A673 (cell line): ENCODE measurements around the gene FAH.

Source experiments
- EZH2 ChIP-seq: fragments of 200-600 bp; sonication (generic); IDR thresholded peaks from 2 replicates; pipeline ENCODE4 v1.6.1; 2017; ENCODE audit warnings: borderline replicate concordance, low read depth, mild to moderate bottlenecking, mixed read lengths, antibody characterized with exemption, low read length; ENCODE audit not compliant: poor library complexity, severe bottlenecking
- TF ChIP-seq, protein P1 (sequence below): fragments of 300-800, 200-600 bp; sonication (generic); conservative IDR thresholded peaks from 2 replicates; pipeline ENCODE4 v1.5.1; 2017; ENCODE audit warnings: low read depth, mild to moderate bottlenecking, antibody characterized with exemption, low read length, moderate library complexity, mixed read lengths

DNA sequence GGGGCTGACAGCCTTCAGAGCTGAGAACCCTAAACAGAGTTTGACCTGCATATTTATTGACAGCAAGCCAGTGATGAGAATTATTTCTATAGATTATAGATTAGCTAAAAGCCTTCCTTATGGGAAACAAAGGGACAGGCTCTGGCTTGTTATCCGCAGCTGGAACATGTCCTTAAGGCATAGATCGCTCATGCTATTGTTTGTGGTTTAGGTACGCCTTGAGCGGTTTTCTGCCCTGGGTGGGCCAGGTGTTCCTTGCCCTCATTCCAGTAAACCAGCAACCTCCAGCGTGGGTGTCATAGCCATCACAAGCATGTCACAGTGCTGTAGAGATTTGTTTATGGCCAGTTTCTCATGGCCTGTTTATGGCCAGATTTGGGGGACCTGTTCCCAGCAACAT is 10.2 kb upstream of the FAH start:
- TF ChIP-seq, protein P1, sequence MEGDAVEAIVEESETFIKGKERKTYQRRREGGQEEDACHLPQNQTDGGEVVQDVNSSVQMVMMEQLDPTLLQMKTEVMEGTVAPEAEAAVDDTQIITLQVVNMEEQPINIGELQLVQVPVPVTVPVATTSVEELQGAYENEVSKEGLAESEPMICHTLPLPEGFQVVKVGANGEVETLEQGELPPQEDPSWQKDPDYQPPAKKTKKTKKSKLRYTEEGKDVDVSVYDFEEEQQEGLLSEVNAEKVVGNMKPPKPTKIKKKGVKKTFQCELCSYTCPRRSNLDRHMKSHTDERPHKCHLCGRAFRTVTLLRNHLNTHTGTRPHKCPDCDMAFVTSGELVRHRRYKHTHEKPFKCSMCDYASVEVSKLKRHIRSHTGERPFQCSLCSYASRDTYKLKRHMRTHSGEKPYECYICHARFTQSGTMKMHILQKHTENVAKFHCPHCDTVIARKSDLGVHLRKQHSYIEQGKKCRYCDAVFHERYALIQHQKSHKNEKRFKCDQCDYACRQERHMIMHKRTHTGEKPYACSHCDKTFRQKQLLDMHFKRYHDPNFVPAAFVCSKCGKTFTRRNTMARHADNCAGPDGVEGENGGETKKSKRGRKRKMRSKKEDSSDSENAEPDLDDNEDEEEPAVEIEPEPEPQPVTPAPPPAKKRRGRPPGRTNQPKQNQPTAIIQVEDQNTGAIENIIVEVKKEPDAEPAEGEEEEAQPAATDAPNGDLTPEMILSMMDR: no peak
- TF ChIP-seq EZH2: no peak
